Right atrium auricular region (tissue), 2 donors: ENCODE measurements around the gene ELF1. TPM values are rescaled to one million over a fixed set of nuclear protein-coding genes. Genes with fewer than 3 reads are reported as not detected.
A peak's percentile ranks its signal among the peaks of the same experiment; 100 is the strongest.

Experiments
- DNase-seq: peaks from one replicate; pipeline ENCODE4 v3.0.0-alpha.2; 2019; ENCODE audit warnings: low spot score
- H3K27ac ChIP-seq, 2 donors: fragments of 200-600 bp; sonication (generic); 1 replicate in 1 of 2; 2 replicates in 1 of 2; pipeline ENCODE4 v1.5.1; 2016 to 2019
- H3K27me3 ChIP-seq, 2 donors: fragments of 200-600 bp; sonication (generic); one replicate each; pipeline versions ENCODE4 v1.5.1 to v1.6.0; 2017 to 2019
- H3K36me3 ChIP-seq: fragments of 200-600 bp; sonication (generic); one replicate; pipeline ENCODE4 v1.5.1; 2016
- H3K4me1 ChIP-seq, 2 donors: fragments of 200-600 bp; sonication (generic); one replicate each; pipeline versions ENCODE4 v1.5.1 to v1.6.0; 2017 to 2019
- H3K4me3 ChIP-seq, 2 donors: fragments of 200-600 bp; sonication (generic); 1 replicate in 1 of 2; 2 replicates in 1 of 2; pipeline ENCODE4 v1.5.1; 2017 to 2019; ENCODE audit warnings: mild to moderate bottlenecking in 1 of 2, moderate library complexity in 1 of 2
- H3K9me3 ChIP-seq, 2 donors: fragments of 200-600 bp; sonication (generic); one replicate each; pipeline ENCODE4 v1.5.1; 2019
- CTCF ChIP-seq, 2 donors: fragments of 200-600 bp; sonication (generic); IDR thresholded peaks; one replicate each; pipeline ENCODE4 v1.5.1; 2019; ENCODE audit warnings: antibody characterized with exemption in 2 of 2
- total RNA-seq, 2 donors: library from RNA; depleted of rRNA; stranded (reverse); fragments of >200 nt; gene quantifications; one replicate each; pipeline ENCODE4 v1.1.0, GENCODE V29; 2016

ELF1 gene
- total RNA-seq, 2 donors from 2014 or later: 39.1 to 54.2 TPM

- Histone ChIP-seq H3K9me3 (no peaks in the 10 kb centered on the region), H3K27me3 (no peaks in the 10 kb centered on the region), H3K4me3 (no peak overlapping the region), H3K4me1 (peaks cover 0 to 67% of the 10 kb centered on the region in 2 donors), H3K27ac (peak overlapping the region; percentile 26 to 77), H3K36me3 (no peaks in the 10 kb centered on the region)
- TF ChIP-seq CTCF (IDR thresholded peaks at IDR 0.05): no peak
- no peak for DNase-seq
These were observed 37.1 kb upstream of the ELF1 start for GRCh38 chr13:41056194-41056593.

- H3K27ac ChIP-seq: peak overlapping the region; percentile 77 to 84
- TF ChIP-seq CTCF (IDR thresholded peaks at IDR 0.05): peak; percentile 20 to 38
- no peaks in the 10 kb centered on the region for H3K27me3 ChIP-seq
- no peaks in the 10 kb centered on the region for H3K36me3 ChIP-seq
- no peak overlapping the region for H3K4me3 ChIP-seq
- H3K9me3 ChIP-seq: no peaks in the 10 kb centered on the region
- H3K4me1 ChIP-seq: peaks cover 0 to 78% of the 10 kb centered on the region in 2 donors
- DNase-seq: no peak
These were observed 36.0 kb upstream of the ELF1 start for GRCh38 chr13:41054919-41055619.

- DNase-seq: no peak
- H3K4me3 ChIP-seq: no peak overlapping the region
- H3K36me3 ChIP-seq: no peaks in the 10 kb centered on the region
- no peaks in the 10 kb centered on the region for H3K27me3 ChIP-seq
- H3K4me1 ChIP-seq: peaks cover 0 to 86% of the 10 kb centered on the region in 2 donors
- H3K27ac ChIP-seq: peak overlapping the region; percentile 77 to 84
- no peaks in the 10 kb centered on the region for H3K9me3 ChIP-seq
- peak; percentile 33 to 68 for TF ChIP-seq CTCF (IDR thresholded peaks at IDR 0.05)
These were observed 35.2 kb upstream of the ELF1 start for GRCh38 chr13:41054212-41054877.

GRCh38 chr13:41053384-41053826 is 34.3 kb upstream of the ELF1 start:
- Histone ChIP-seq H3K27ac (peak overlapping the region; percentile 77 to 84), H3K9me3 (no peaks in the 10 kb centered on the region), H3K36me3 (peaks cover under 1% of the 10 kb centered on the region), H3K27me3 (no peaks in the 10 kb centered on the region), H3K4me3 (no peak overlapping the region), H3K4me1 (peaks cover 0 to 87% of the 10 kb centered on the region in 2 donors)
- no peak for TF ChIP-seq CTCF (IDR thresholded peaks at IDR 0.05)
- peak; percentile 69 for DNase-seq

GRCh38 chr13:41052441-41052840 is 33.3 kb upstream of the ELF1 start:
- no peak for DNase-seq
- Histone ChIP-seq H3K9me3 (no peaks in the 10 kb centered on the region), H3K27me3 (no peaks in the 10 kb centered on the region), H3K4me3 (no peak overlapping the region), H3K36me3 (peaks cover 7% of the 10 kb centered on the region), H3K27ac (peak overlapping the region; percentile 77 to 84), H3K4me1 (peaks cover 0 to 77% of the 10 kb centered on the region in 2 donors)
- no peak for TF ChIP-seq CTCF (IDR thresholded peaks at IDR 0.05)
